HepG2 (cell line): Measurements from ENCODE around the gene PMIS2. TPM values are rescaled to one million over a fixed set of nuclear protein-coding genes. Genes with fewer than 3 reads are reported as not detected.

Source experiments
- CENPT ChIP-seq: sonication (generic); formaldehyde crosslinking; IDR thresholded peaks from 2 replicates; pipeline ENCODE4 v1.8.0; 2022; ENCODE audit warnings: low read depth, mild to moderate bottlenecking, moderate library complexity, missing genetic modification reagents
- DMAP1 ChIP-seq: IDR thresholded peaks from 2 replicates; pipeline ENCODE4 v1.6.1; 2016
- HNF1A ChIP-seq, 2 experiments: sonication (generic) in 1 of 2; formaldehyde crosslinking in 1 of 2; IDR thresholded peaks; 2 replicates each; pipeline versions ENCODE4 v1.4.0 to v1.6.1; 2016 to 2020; ENCODE audit warnings: borderline replicate concordance in 1 of 2, low read depth in 1 of 2, mild to moderate bottlenecking in 1 of 2, missing genetic modification reagents in 1 of 2
- MYC ChIP-seq: sonication (generic); formaldehyde crosslinking; IDR thresholded peaks from 2 replicates; pipeline ENCODE4 v1.9.0; 2021; ENCODE audit warnings: missing genetic modification reagents, borderline replicate concordance
- NFE2L1 ChIP-seq: sonication (generic); formaldehyde crosslinking; IDR thresholded peaks from 2 replicates; pipeline ENCODE4 v1.4.0; 2020; ENCODE audit warnings: missing genetic modification reagents, mild to moderate bottlenecking, borderline replicate concordance
- NR2F6 ChIP-seq, 2 experiments: IDR thresholded peaks; 2 replicates each; pipeline ENCODE4 v1.6.1; 2016; ENCODE audit warnings: antibody characterized with exemption in 1 of 2, mild to moderate bottlenecking in 1 of 2
- PAWR ChIP-seq: sonication (generic); formaldehyde crosslinking; IDR thresholded peaks from 2 replicates; pipeline ENCODE4 v1.4.0; 2020; ENCODE audit warnings: missing genetic modification reagents, mild to moderate bottlenecking, borderline replicate concordance
- PLRG1 ChIP-seq: fragments of 450-650 bp; conservative IDR thresholded peaks from 2 replicates; pipeline ENCODE4 v1.6.1; 2016
- STAG1 ChIP-seq: sonication (generic); formaldehyde crosslinking; IDR thresholded peaks from 2 replicates; pipeline ENCODE4 v1.4.0; 2020; ENCODE audit warnings: missing genetic modification reagents
- TBL1XR1 ChIP-seq: fragments of 150-350 bp; IDR thresholded peaks from 2 replicates; pipeline ENCODE4 v1.6.1; 2014; ENCODE audit warnings: borderline replicate concordance, low read length; ENCODE audit not compliant: partially characterized antibody
- THRA ChIP-seq: sonication (generic); formaldehyde crosslinking; IDR thresholded peaks from 2 replicates; pipeline ENCODE4 v1.4.0; 2020; ENCODE audit warnings: missing genetic modification reagents, borderline replicate concordance
- ZNF484 ChIP-seq: sonication (generic); formaldehyde crosslinking; IDR thresholded peaks from 2 replicates; pipeline ENCODE4 v1.5.1; 2020; ENCODE audit warnings: mild to moderate bottlenecking, low read depth, missing genetic modification reagents, borderline replicate concordance
- polyA plus RNA-seq, 8 experiments: library from polyadenylated mRNA; depleted of rRNA in 3 of 8; stranded (reverse) in 7 of 8; unstranded in 1 of 8; fragments of >200 nt; fragmentation: Illumina TruSeq in 4 of 8; extraction: Trizol in 4 of 8; gene quantifications; 2 replicates each; pipeline versions ENCODE4 v1.2.1 to v1.2.3, GENCODE V29; 2011 to 2016; ENCODE audit warnings: low read depth in 4 of 8, missing spikeins in 1 of 8, mixed read lengths in 1 of 8; ENCODE audit not compliant: insufficient read depth in 1 of 8
- total RNA-seq, 5 experiments: library from RNA; depleted of rRNA; stranded (reverse); fragments of >200 nt; fragmentation: Illumina TruSeq; extraction: Trizol; gene quantifications; 2 replicates each; pipeline ENCODE4 v1.2.3, GENCODE V29; 2016; ENCODE audit warnings: low read depth in 1 of 5
- TF ChIP-seq, protein P1 (sequence below): sonication (generic); formaldehyde crosslinking; IDR thresholded peaks from 2 replicates; pipeline ENCODE4 v1.5.1; 2020; ENCODE audit warnings: missing genetic modification reagents, mild to moderate bottlenecking, borderline replicate concordance
- TF ChIP-seq, protein P2 (sequence below): IDR thresholded peaks from 2 replicates; pipeline ENCODE4 v1.6.1; 2016
- TF ChIP-seq, protein P3 (sequence below): sonication (generic); formaldehyde crosslinking; IDR thresholded peaks from 2 replicates; pipeline ENCODE4 v1.4.0; 2020; ENCODE audit warnings: mild to moderate bottlenecking, missing genetic modification reagents

Gene PMIS2
- total and polyA plus RNA-seq, 2 of the 13 experiments (the other 11 are each of a cell fraction or from before 2014, with no cell fraction given): not detected

DNA sequence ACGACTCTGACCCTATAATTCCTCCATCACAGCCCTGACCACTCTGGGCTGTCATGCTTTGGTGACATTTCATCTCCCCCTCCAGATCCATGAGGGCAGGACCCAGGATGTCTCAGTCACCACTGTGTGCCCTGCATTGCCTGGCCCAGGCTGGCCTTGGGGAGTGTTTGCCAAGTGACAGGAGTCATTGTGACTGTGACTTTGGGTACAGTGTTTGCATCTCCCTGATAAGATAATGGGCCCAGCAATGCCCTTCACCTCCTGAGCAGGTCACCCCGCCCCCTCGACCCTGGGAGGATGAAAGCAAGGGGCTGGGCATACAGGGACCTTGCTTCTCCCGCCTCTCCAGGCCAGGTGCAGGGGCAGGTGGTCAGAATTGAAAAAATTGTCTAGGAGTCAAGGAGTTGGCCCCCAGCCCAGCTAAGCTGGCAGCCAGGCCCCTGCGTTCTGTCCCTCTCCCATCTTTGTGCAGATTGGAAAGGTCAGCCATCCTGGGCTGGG lies 16.6 kb upstream of the PMIS2 start (continued):
- no peak for TF ChIP-seq ZNF484 (CRISPR knock-in tag)
- TF ChIP-seq NFE2L1 (CRISPR knock-in tag): no peak
- no peak for TF ChIP-seq PAWR (CRISPR knock-in tag)
- TF ChIP-seq NR2F6 (IDR thresholded peaks at IDR 0.05): peak; percentile 93
- TF ChIP-seq NR2F6 (CRISPR knock-in tag; IDR thresholded peaks at IDR 0.05): peak; percentile 97
- TF ChIP-seq HNF1A (IDR thresholded peaks at IDR 0.05; ENCODE audit: low read depth): no peak
- peak; percentile 87 for TF ChIP-seq HNF1A (CRISPR knock-in tag; IDR thresholded peaks at IDR 0.05; ENCODE audit: borderline replicate concordance)
- no peak for TF ChIP-seq STAG1
- no peak; the same call in 1 of the 2 replicates for TF ChIP-seq DMAP1
- TF ChIP-seq PLRG1: no peak
- TF ChIP-seq, protein P1, sequence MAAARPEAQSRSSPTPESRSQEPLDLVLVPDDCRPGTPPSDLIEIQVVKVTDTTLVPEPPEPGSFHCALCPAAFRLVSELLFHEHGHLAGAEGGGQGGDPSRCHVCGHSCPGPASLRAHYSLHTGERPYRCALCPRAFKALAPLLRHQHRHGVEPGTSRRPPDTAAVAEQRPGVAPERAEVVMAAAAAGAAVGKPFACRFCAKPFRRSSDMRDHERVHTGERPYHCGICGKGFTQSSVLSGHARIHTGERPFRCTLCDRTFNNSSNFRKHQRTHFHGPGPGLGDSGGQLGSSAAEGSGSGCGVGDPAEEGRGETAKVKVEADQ: peak; percentile 63; the same call in 1 of the 2 replicates
- no peak for TF ChIP-seq TBL1XR1
- TF ChIP-seq, protein P2, sequence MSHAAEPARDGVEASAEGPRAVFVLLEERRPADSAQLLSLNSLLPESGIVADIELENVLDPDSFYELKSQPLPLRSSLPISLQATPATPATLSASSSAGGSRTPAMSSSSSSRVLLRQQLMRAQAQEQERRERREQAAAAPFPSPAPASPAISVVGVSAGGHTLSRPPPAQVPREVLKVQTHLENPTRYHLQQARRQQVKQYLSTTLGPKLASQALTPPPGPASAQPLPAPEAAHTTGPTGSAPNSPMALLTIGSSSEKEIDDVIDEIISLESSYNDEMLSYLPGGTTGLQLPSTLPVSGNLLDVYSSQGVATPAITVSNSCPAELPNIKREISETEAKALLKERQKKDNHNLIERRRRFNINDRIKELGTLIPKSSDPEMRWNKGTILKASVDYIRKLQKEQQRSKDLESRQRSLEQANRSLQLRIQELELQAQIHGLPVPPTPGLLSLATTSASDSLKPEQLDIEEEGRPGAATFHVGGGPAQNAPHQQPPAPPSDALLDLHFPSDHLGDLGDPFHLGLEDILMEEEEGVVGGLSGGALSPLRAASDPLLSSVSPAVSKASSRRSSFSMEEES: no peak; the same call in 1 of the 2 replicates
- peak; percentile 99 for TF ChIP-seq THRA (CRISPR knock-in tag)
- TF ChIP-seq, protein P3, sequence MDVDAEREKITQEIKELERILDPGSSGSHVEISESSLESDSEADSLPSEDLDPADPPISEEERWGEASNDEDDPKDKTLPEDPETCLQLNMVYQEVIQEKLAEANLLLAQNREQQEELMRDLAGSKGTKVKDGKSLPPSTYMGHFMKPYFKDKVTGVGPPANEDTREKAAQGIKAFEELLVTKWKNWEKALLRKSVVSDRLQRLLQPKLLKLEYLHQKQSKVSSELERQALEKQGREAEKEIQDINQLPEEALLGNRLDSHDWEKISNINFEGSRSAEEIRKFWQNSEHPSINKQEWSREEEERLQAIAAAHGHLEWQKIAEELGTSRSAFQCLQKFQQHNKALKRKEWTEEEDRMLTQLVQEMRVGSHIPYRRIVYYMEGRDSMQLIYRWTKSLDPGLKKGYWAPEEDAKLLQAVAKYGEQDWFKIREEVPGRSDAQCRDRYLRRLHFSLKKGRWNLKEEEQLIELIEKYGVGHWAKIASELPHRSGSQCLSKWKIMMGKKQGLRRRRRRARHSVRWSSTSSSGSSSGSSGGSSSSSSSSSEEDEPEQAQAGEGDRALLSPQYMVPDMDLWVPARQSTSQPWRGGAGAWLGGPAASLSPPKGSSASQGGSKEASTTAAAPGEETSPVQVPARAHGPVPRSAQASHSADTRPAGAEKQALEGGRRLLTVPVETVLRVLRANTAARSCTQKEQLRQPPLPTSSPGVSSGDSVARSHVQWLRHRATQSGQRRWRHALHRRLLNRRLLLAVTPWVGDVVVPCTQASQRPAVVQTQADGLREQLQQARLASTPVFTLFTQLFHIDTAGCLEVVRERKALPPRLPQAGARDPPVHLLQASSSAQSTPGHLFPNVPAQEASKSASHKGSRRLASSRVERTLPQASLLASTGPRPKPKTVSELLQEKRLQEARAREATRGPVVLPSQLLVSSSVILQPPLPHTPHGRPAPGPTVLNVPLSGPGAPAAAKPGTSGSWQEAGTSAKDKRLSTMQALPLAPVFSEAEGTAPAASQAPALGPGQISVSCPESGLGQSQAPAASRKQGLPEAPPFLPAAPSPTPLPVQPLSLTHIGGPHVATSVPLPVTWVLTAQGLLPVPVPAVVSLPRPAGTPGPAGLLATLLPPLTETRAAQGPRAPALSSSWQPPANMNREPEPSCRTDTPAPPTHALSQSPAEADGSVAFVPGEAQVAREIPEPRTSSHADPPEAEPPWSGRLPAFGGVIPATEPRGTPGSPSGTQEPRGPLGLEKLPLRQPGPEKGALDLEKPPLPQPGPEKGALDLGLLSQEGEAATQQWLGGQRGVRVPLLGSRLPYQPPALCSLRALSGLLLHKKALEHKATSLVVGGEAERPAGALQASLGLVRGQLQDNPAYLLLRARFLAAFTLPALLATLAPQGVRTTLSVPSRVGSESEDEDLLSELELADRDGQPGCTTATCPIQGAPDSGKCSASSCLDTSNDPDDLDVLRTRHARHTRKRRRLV (CRISPR knock-in tag): no peak
- TF ChIP-seq CENPT (CRISPR knock-in tag): no peak
- TF ChIP-seq MYC (CRISPR knock-in tag): peak; percentile 17; the same call in 1 of the 2 replicates
